HT-29 (cell line): Measurements from ENCODE around the gene PLA2G1B. TPM values are rescaled to one million over a fixed set of nuclear protein-coding genes. Genes with fewer than 3 reads are reported as not detected.

Experiments
- small RNA-seq: library from RNA; depleted of rRNA; stranded (forward); fragments of <200 nt; gene quantifications from one replicate; pipeline ENCODE3, GENCODE V24; 2014
- total RNA-seq: library from RNA; depleted of rRNA; stranded (reverse); fragments of >200 nt; shearing (Covaris generic); gene quantifications from 2 replicates; pipeline ENCODE4 v1.2.3, GENCODE V29; 2014; rRNA removed

PLA2G1B gene
- total RNA-seq, 1 experiment from 2014 or later = not detected

Small RNAs within 50 kb of the gene (small RNA-seq; reads per million reads assigned to genes)
- 522 reads per million, percentile 99 among the genes with 10 or more reads in this experiment for gene RNU4-1
- 680 reads per million, percentile 99 among the genes with 10 or more reads in this experiment for gene RNU4-2
- gene RNU6-1088P = not detected

Other genes starting within 250 kb of the PLA2G1B start
- gene RAB35, start 211.0 kb downstream of the PLA2G1B start, total RNA-seq = 46.1 and 53.4 TPM in 2 replicates
- 217 and 227 TPM in 2 replicates for gene GCN1, start 133.1 kb downstream of the PLA2G1B start, total RNA-seq
- gene RPLP0, start 126.7 kb downstream of the PLA2G1B start, total RNA-seq = 5,263 and 5,354 TPM in 2 replicates
- 59.7 and 63.0 TPM in 2 replicates for gene PXN, start 62.0 kb downstream of the PLA2G1B start, total RNA-seq
- under 0.01 TPM in 1 of 2 replicates, not detected in the other for gene RNU4-2, start 35.9 kb downstream of the PLA2G1B start, total RNA-seq
- gene RNU4-1, start 34.5 kb downstream of the PLA2G1B start, total RNA-seq = under 0.01 TPM in 1 of 2 replicates, not detected in the other
- 0.05 TPM in 1 of 2 replicates, not detected in the other for gene SIRT4, start 25.5 kb downstream of the PLA2G1B start, total RNA-seq
- not detected in 2 replicates for gene MSI1, start 41.4 kb upstream of the PLA2G1B start, total RNA-seq
- 1,079 and 1,221 TPM in 2 replicates for gene COX6A1, start 110.3 kb upstream of the PLA2G1B start, total RNA-seq
- gene TRIAP1, start 118.6 kb upstream of the PLA2G1B start, total RNA-seq = 16.0 and 24.4 TPM in 2 replicates
- 25.7 and 38.0 TPM in 2 replicates for gene GATC, start 118.7 kb upstream of the PLA2G1B start, total RNA-seq
- gene SRSF9, start 142.0 kb upstream of the PLA2G1B start, total RNA-seq = 302 and 319 TPM in 2 replicates
- 268 and 293 TPM in 2 replicates for gene DYNLL1, start 168.3 kb upstream of the PLA2G1B start, total RNA-seq
- 12.9 and 14.2 TPM in 2 replicates for gene COQ5, start 201.4 kb upstream of the PLA2G1B start, total RNA-seq
- gene RNF10, start 206.6 kb upstream of the PLA2G1B start, total RNA-seq = 62.8 and 88.0 TPM in 2 replicates